H9 (cell line): ENCODE data around the gene CD164L2. TPM values are rescaled to one million over a fixed set of nuclear protein-coding genes. Genes with fewer than 3 reads are reported as not detected.

ENCODE experiments used
- DNase-seq: peaks from one replicate; pipeline ENCODE4 v3.0.0-alpha.2; 2017
- H2AFZ ChIP-seq: one replicate; pipeline ENCODE4 v1.6.1; 2013; ENCODE audit warnings: mild to moderate bottlenecking, low read length, control low read depth, moderate library complexity
- H2AK5ac ChIP-seq: 2 replicates; pipeline ENCODE4 v1.6.1; 2013; ENCODE audit warnings: low read length, control low read depth, mixed read lengths; ENCODE audit not compliant: insufficient read length
- H2BK120ac ChIP-seq: one replicate; pipeline ENCODE4 v1.6.1; 2013; ENCODE audit warnings: low read depth, mild to moderate bottlenecking, low read length, control low read depth, inconsistent platforms; ENCODE audit not compliant: poor library complexity, severe bottlenecking
- H2BK12ac ChIP-seq: 2 replicates; pipeline ENCODE4 v1.6.1; 2013; ENCODE audit warnings: low read length, control low read depth, mixed read lengths, low read depth; ENCODE audit not compliant: insufficient read length
- H2BK15ac ChIP-seq: 2 replicates; pipeline ENCODE4 v1.6.1; 2013; ENCODE audit warnings: low read depth, low read length, control low read depth
- H2BK20ac ChIP-seq: one replicate; pipeline ENCODE4 v1.6.1; 2013; ENCODE audit warnings: low read depth, mild to moderate bottlenecking, low read length, control low read depth, inconsistent platforms; ENCODE audit not compliant: poor library complexity, severe bottlenecking
- H2BK5ac ChIP-seq: 2 replicates; pipeline ENCODE4 v1.6.1; 2013; ENCODE audit warnings: low read length, control low read depth, mixed read lengths; ENCODE audit not compliant: insufficient read length
- H3K14ac ChIP-seq: 2 replicates; pipeline ENCODE4 v1.6.1; 2013; ENCODE audit warnings: low read length, control low read depth; ENCODE audit not compliant: insufficient read depth
- H3K18ac ChIP-seq: 2 replicates; pipeline ENCODE4 v1.6.1; 2013; ENCODE audit warnings: low read depth, mild to moderate bottlenecking, mixed read lengths, low read length, control low read depth; ENCODE audit not compliant: insufficient read length
- H3K23ac ChIP-seq: 2 replicates; pipeline ENCODE4 v1.6.1; 2013; ENCODE audit warnings: low read length, control low read depth, mixed read lengths, low read depth; ENCODE audit not compliant: insufficient read length
- H3K23me2 ChIP-seq: 2 replicates; pipeline ENCODE4 v1.6.1; 2013; ENCODE audit warnings: low read depth, mild to moderate bottlenecking, mixed read lengths, low read length, control low read depth; ENCODE audit not compliant: insufficient read length, poor library complexity, severe bottlenecking
- H3K27ac ChIP-seq: 2 replicates; pipeline ENCODE4 v1.5.1; 2013; ENCODE audit warnings: low read length, control low read depth, mixed read lengths, low read depth; ENCODE audit not compliant: insufficient read length
- H3K27me3 ChIP-seq: 2 replicates; pipeline ENCODE4 v1.6.1; 2013; ENCODE audit warnings: low read length, control low read depth, inconsistent platforms; ENCODE audit not compliant: insufficient read depth
- H3K4ac ChIP-seq: 2 replicates; pipeline ENCODE4 v1.6.1; 2013; ENCODE audit warnings: low read depth, mild to moderate bottlenecking, control low read depth, inconsistent platforms, low read length, moderate library complexity
- H3K4me1 ChIP-seq: 2 replicates; pipeline ENCODE4 v1.6.1; 2013; ENCODE audit warnings: low read length, control low read depth, inconsistent platforms; ENCODE audit not compliant: insufficient read depth
- H3K4me2 ChIP-seq: 2 replicates; pipeline ENCODE4 v1.6.1; 2013; ENCODE audit warnings: low read length, control low read depth, mixed read lengths; ENCODE audit not compliant: insufficient read length, insufficient read depth
- H3K56ac ChIP-seq: 2 replicates; pipeline ENCODE4 v1.6.1; 2013; ENCODE audit warnings: low read depth, mild to moderate bottlenecking, mixed read lengths, low read length, control low read depth; ENCODE audit not compliant: insufficient read length
- H3K79me1 ChIP-seq: 2 replicates; pipeline ENCODE4 v1.6.1; 2013; ENCODE audit warnings: low read depth, mild to moderate bottlenecking, moderate library complexity, low read length, control low read depth, inconsistent platforms; ENCODE audit not compliant: insufficient read depth, poor library complexity, severe bottlenecking
- H3K79me2 ChIP-seq: 2 replicates; pipeline ENCODE4 v1.6.1; 2013; ENCODE audit warnings: low read length, control low read depth, inconsistent platforms; ENCODE audit not compliant: insufficient read depth
- H3K9ac ChIP-seq: 2 replicates; pipeline ENCODE4 v1.6.1; 2013; ENCODE audit warnings: low read length, control low read depth, mixed read lengths; ENCODE audit not compliant: insufficient read length; ENCODE audit errors: extremely low read depth
- H3K9me3 ChIP-seq: one replicate; pipeline ENCODE4 v1.6.1; 2013; ENCODE audit warnings: low read depth, low read length, inconsistent platforms; ENCODE audit not compliant: control insufficient read depth
- H3T11ph ChIP-seq: one replicate; pipeline ENCODE4 v1.6.1; 2013; ENCODE audit warnings: mild to moderate bottlenecking, low read length, control low read depth, inconsistent platforms
- H4K20me1 ChIP-seq: one replicate; pipeline ENCODE4 v1.6.1; 2013; ENCODE audit not compliant: control insufficient read depth, insufficient read length, insufficient read depth
- H4K5ac ChIP-seq: 2 replicates; pipeline ENCODE4 v1.6.1; 2013; ENCODE audit warnings: low read depth, mild to moderate bottlenecking, mixed read lengths, low read length, control low read depth; ENCODE audit not compliant: insufficient read length
- H4K8ac ChIP-seq: replicated peaks from 2 replicates; pipeline ENCODE4 v1.6.1; 2013; ENCODE audit warnings: low read length, control low read depth, mixed read lengths, low read depth; ENCODE audit not compliant: insufficient read length
- H4K91ac ChIP-seq: 2 replicates; pipeline ENCODE4 v1.6.1; 2013; ENCODE audit warnings: low read depth, mild to moderate bottlenecking, moderate library complexity, mixed read lengths, low read length, control low read depth; ENCODE audit not compliant: insufficient read length
- H3K27ac Mint-ChIP-seq, 3 experiments: 2 replicates in 2 of 3; 3 replicates in 1 of 3; pipeline ENCODE4 v1.8.0; 2020 to 2021; ENCODE audit warnings: mixed read lengths in 3 of 3, mild to moderate bottlenecking in 1 of 3, moderate library complexity in 1 of 3
- H3K27me3 Mint-ChIP-seq: 2 replicates; pipeline ENCODE4 v1.8.0; 2021; ENCODE audit warnings: low read depth, mild to moderate bottlenecking, moderate library complexity, mixed read lengths
- H3K36me3 Mint-ChIP-seq, 3 experiments: 2 replicates in 2 of 3; 3 replicates in 1 of 3; pipeline ENCODE4 v1.8.0; 2020 to 2021; ENCODE audit warnings: low read depth in 3 of 3, mixed read lengths in 3 of 3; ENCODE audit not compliant: insufficient read depth in 1 of 3
- H3K4me1 Mint-ChIP-seq, 2 experiments: 2 replicates each; pipeline ENCODE4 v1.8.0; 2020; ENCODE audit warnings: mixed read lengths in 2 of 2
- H3K4me3 Mint-ChIP-seq, 2 experiments: 2 replicates in 1 of 2; 3 replicates in 1 of 2; pipeline ENCODE4 v1.8.0; 2020 to 2021; ENCODE audit warnings: mild to moderate bottlenecking in 2 of 2, mixed read lengths in 2 of 2, moderate library complexity in 1 of 2
- H3K9me3 Mint-ChIP-seq, 2 experiments: 2 replicates in 1 of 2; 3 replicates in 1 of 2; pipeline ENCODE4 v1.8.0; 2020; ENCODE audit warnings: mild to moderate bottlenecking in 2 of 2, mixed read lengths in 2 of 2, moderate library complexity in 1 of 2
- WGBS: extraction: QIAGEN DNeasy Blood & Tissue Kit; methylation state at CpG from one replicate; pipeline ENCODE4 v1.1.7; 2013; ENCODE audit warnings: missing lambda C conversion rate, low lambda C conversion rate, mixed read lengths; ENCODE audit not compliant: insufficient read length; ENCODE audit errors: extremely low coverage; 5-methylcytosine and 5-hydroxymethylcytosine counted together
- total RNA-seq: library from RNA; stranded (reverse); gene quantifications from 2 replicates; pipeline ENCODE4 v1.2.1, GENCODE V29; 2021
- TF ChIP-seq, protein P1 (sequence below): fragments of 200-600 bp; sonication (generic); conservative IDR thresholded peaks from 3 replicates; pipeline ENCODE4 v1.8.0; 2021; ENCODE audit warnings: antibody characterized with exemption, mild to moderate bottlenecking

The CD164L2 gene
- total RNA-seq, 1 experiment from 2014 or later: 1.2 TPM

GRCh38 chr1:27431601-27431940, 48.4 kb upstream of the CD164L2 start:
- Histone ChIP-seq H4K5ac (no peak overlapping the region), H3K4me2 (no peak overlapping the region), H4K91ac (no peak overlapping the region), H2BK12ac (no peak overlapping the region), H2AFZ (no peak overlapping the region), H3K4ac (no peak overlapping the region), H3T11ph (no peak overlapping the region), H2BK15ac (no peak overlapping the region), H2BK20ac (no peak overlapping the region), H3K56ac (no peak overlapping the region), H3K14ac (no peak overlapping the region), H2BK5ac (peak overlapping the region; percentile 46), H4K8ac (no peak overlapping the region), H3K9me3 (no peaks in the 10 kb centered on the region), H3K23me2 (no peaks in the 10 kb centered on the region), H3K9ac (no peak overlapping the region), H3K4me1 (peaks cover 15% of the 10 kb centered on the region; the same call in 1 of the 2 replicates), H3K23ac (no peak overlapping the region), H3K79me1 (peaks cover 6% of the 10 kb centered on the region), H2AK5ac (no peak overlapping the region), H2BK120ac (no peak overlapping the region), H3K79me2 (peaks cover 9% of the 10 kb centered on the region; the same call in 1 of the 2 replicates), H3K18ac (no peak overlapping the region), H3K27ac (peak overlapping the region; percentile 51), H3K27me3 (no peaks in the 10 kb centered on the region), H4K20me1 (no peaks in the 10 kb centered on the region)
- TF ChIP-seq, protein P1, sequence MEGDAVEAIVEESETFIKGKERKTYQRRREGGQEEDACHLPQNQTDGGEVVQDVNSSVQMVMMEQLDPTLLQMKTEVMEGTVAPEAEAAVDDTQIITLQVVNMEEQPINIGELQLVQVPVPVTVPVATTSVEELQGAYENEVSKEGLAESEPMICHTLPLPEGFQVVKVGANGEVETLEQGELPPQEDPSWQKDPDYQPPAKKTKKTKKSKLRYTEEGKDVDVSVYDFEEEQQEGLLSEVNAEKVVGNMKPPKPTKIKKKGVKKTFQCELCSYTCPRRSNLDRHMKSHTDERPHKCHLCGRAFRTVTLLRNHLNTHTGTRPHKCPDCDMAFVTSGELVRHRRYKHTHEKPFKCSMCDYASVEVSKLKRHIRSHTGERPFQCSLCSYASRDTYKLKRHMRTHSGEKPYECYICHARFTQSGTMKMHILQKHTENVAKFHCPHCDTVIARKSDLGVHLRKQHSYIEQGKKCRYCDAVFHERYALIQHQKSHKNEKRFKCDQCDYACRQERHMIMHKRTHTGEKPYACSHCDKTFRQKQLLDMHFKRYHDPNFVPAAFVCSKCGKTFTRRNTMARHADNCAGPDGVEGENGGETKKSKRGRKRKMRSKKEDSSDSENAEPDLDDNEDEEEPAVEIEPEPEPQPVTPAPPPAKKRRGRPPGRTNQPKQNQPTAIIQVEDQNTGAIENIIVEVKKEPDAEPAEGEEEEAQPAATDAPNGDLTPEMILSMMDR: no peak
- Mint-ChIP-seq H3K27me3 (no peaks in the 10 kb centered on the region), H3K36me3 (peaks cover 5 to 12% (median 12%) of the 10 kb centered on the region in 3 experiments; a peak in 6 of 7 replicates), H3K4me3 (no peak overlapping the region), H3K27ac (peak overlapping the region; percentile 45 to 95 (median 87); a peak in 4 of 7 replicates), H3K9me3 (no peaks in the 10 kb centered on the region), H3K4me1 (peaks cover 44 to 46% of the 10 kb centered on the region in 2 experiments)
- DNase-seq: no peak
- WGBS: no CpG with 5 or more reads among the region's 2 CpGs
